NAMALWA (cell line): Measurements from ENCODE around the gene ZNF232.
"Not testable (repeated sequence)": the region's sequence is repeated elsewhere in the genome, so short reads cannot be mapped to it uniquely, and the experiment has no call there.

Experiments
- DNase-seq: peaks from one replicate; pipeline ENCODE4 v3.0.0-alpha.2; 2015; ENCODE audit warnings: low spot score

ZNF232 gene

GRCh38 chr17:5097101-5097834 lies 14.4 kb downstream of the ZNF232 start:
- DNase-seq = no peak

- no peak for DNase-seq
Measured at GRCh38 chr17:5096731-5097100, 15.0 kb downstream of the ZNF232 start.

DNA sequence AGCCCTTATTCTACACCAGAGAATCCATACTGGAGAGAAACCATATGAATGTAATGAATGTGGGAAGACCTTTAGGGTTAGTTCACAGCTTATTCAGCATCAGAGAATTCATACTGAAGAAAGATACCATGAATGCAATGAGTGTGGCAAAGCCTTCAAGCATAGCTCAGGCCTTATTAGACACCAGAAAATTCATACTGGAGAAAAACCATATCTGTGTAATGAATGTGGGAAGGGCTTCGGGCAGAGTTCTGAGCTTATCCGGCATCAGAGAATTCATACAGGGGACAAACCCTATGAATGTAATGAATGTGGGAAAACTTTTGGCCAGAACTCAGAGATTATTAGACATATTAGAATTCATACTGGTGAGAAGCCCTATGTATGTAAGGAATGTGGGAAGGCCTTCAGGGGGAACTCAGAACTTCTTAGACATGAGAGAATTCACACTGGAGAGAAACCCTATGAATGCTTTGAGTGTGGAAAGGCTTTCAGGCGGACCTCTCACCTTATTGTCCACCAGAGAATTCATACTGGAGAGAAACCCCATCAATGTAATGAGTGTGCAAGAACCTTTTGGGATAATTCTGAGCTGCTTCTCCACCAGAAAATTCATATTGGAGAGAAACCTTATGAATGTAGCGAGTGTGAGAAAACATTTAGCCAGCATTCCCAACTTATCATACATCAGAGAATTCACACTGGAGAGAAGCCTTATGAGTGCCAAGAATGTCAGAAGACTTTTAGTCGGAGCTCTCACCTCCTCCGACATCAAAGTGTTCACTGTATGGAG lies 19.3 kb downstream of the ZNF232 start:
- no peak for DNase-seq

DNA sequence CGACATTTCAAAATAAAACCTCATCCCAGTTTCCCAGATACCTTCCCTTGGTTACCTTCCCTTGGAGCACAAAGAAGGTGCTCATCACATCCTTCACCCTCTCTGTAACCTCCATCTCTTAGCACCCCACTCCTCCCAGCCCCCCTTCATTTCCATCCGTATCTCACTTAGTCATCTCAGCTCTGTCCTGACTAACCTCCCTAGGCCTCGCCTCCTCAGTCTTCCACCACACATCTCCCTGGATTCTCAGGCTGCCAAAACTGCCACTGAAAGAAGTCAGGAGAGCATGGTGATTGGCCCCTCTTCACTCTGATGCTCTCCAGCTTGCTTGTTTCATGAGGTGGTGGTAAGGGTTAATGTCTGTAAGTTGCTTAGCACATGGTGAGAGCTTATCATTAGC lies 31.1 kb downstream of the ZNF232 start:
- DNase-seq = no peak

DNA sequence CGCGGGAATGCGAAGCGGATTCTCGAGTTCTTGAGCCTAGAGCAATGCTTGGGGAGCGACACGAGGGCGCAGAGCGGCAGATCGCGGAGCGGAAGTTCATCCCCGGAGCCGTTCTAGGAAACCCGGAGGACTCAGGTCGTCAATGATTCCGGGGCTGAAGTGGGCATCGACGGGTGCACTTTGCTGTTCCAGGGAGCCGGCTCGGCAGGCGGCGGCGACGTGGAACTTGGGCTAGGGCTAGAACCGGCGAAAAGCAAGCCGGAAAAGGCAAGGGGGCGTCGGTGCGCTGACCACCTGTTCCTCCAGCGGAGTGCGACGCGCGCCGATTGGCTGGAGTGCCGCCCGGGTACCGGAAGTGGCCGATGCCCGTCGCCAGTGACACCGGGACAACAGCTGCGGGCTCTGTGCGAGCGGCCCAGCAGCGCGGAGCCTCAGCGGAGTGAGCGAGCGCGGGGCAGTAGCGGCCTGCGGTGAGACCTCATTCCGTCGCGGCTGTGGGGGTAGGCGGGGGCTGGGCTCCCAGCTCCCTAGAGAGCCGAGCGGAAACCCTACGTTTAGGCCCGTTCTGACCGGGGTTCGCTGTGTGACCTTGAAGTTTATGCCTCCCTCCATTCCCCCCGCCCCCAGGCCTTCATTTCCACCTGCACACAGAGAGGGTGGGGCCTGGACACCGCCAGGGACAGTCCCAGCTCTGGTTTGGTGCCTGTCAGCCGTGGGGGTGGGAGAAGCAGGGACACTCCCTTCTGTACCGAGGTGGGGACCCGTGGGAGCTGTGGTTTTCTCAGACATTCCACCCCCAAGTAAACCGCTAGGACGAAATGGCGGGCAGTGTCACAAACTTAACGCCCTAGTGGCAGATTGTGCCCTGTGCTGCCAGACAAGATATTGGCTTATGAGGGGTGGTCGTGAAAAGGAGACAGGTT lies 33.3 kb downstream of the ZNF232 start, which contains the start of gene ZFP3:
Gene ZFP3 (plus strand): TSS at position 362 of the 923 bp plus-strand sequence. CDS start 13,038 bp downstream, outside the sequence.
- peak; percentile 35 for DNase-seq

GRCh38 chr17:5077781-5078105 lies 33.9 kb downstream of the ZNF232 start:
- no peak for DNase-seq

DNA sequence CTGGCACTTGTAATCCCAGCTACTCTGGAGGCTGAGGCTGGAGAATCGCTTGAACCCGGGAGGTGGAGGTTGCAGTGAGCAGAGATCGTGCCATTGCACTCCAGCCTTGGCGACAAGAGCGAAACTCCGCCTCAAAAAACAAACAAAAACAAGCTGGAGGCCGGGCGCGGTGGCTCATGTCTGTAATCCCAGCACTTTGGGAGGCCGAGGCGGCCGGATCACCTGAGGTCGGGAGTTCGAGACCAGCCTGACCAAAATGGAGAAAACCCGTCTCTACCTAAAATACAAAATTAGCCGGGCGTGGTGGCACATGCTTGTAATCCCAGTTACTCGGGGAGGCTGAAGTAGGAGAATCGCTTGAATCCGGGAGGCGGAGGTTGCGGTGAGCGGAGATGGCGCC lies 34.4 kb downstream of the ZNF232 start:
- not testable (repeated sequence) for DNase-seq

- DNase-seq = not testable (repeated sequence)
Measured at GRCh38 chr17:5075472-5075871, 36.2 kb downstream of the ZNF232 start.

DNA sequence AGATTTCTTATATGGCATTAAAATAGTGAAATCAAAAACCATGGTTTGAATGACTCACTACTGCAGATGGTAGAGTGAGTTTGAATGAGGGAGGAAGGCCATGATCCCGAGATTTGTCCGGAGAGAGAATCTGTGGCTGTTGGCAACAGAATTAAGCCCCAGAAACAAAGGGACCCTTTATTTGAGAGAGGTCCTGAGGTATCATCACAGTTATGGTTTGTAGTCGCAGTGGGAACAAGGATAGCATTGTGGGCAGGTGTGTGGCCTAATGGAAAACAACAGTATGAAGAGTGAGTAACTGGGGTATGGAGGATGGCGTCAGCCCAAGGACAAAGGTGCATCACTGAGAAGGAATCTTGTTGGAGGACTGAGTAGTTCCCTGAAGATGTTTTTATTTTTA lies 42.0 kb downstream of the ZNF232 start:
- no peak for DNase-seq

DNA sequence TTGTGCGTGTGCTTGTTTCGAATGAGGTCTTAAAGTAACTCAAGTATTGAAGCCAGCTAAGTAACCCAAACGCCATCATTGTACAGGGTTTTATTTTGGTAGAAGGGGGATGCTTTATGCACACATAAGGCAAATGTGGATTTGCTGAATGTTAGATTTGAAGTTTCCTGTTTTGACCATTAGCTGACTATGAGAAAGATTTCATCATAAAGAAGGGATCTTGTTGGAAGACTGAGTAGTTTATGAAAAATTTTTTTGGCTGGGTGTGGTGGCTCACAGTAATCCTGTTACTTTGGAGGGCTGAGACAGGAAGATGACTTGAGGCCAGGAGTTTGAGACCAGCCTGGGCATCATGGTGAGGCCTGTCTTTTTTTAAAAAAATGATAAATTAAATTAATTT lies 43.4 kb downstream of the ZNF232 start:
- no peak for DNase-seq

GRCh38 chr17:5065227-5065744 lies 46.4 kb downstream of the ZNF232 start:
- no peak for DNase-seq
